GM18505 (cell line): ENCODE data around the gene KHDC4.

Experiments used
- ATAC-seq: cut with Tn5 transposase; IDR thresholded peaks from one replicate; pipeline ENCODE4 v1.9.1; 2021; ENCODE audit not compliant: unreplicated experiment
- POLR2A ChIP-seq: IDR thresholded peaks from 4 replicates; pipeline ENCODE4 v1.6.1; 2011; ENCODE audit warnings: borderline replicate concordance; ENCODE audit not compliant: insufficient read depth, insufficient read length; ENCODE audit errors: extremely low read depth

Gene KHDC4

GRCh38 chr1:155934097-155934935, at the start of gene KHDC4:
Gene KHDC4, minus strand, starts transcription at chr1:155934413. Its CDS starts 40 bp downstream, at chr1:155934373.
- peak; percentile 98 for TF ChIP-seq POLR2A
- ATAC-seq: peak; percentile 87

DNA sequence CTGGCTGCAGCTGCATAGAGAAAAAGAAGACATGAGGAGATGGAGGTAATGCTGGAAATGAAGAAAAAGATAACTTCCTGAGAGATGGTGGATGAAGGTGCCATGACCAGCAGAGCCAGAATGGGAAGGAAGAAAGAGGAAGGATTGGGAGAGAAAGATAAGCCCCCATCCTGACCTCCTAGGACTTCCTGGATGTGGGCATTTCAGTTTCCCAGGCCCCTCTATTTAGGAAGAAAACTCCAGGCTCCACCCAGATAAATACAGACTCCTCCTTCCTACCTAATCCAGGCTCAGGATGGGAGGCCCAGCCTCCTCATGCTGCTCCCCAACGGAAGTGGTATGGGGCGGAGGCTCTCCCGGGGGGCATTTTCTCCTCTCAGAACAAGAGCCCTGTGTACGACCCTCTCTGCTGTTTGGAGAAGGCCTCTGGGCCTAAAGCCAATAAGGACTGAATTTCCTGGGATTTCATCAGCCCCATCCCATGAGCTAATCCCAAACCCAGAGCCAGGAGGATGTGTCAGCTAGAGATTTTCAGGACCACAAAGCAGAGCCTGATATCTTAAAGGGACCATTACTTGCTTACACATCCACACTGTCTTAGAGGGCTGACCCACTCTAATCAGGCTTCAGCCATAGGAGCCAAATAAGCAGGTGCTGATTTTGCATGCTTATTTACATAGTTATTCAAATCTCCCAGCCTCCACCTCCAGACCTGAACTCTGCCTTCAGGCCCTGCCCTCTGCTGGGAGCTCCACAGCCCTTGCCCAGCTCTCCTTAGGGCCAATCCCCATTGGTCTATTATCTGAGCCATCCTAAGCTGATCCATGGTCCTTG, 49.2 kb upstream of the KHDC4 start:
- TF ChIP-seq POLR2A: peak; percentile 62
- ATAC-seq: no peak

GRCh38 chr1:155982106-155982505, 47.9 kb upstream of the KHDC4 start:
- ATAC-seq: no peak
- no peak for TF ChIP-seq POLR2A

- peak; percentile 55 for TF ChIP-seq POLR2A
- no peak for ATAC-seq
These were observed 47.3 kb upstream of the KHDC4 start for GRCh38 chr1:155981266-155982088.

- ATAC-seq: no peak
- TF ChIP-seq POLR2A: peak; percentile 46
These were observed 45.6 kb upstream of the KHDC4 start for GRCh38 chr1:155979597-155980343.

DNA sequence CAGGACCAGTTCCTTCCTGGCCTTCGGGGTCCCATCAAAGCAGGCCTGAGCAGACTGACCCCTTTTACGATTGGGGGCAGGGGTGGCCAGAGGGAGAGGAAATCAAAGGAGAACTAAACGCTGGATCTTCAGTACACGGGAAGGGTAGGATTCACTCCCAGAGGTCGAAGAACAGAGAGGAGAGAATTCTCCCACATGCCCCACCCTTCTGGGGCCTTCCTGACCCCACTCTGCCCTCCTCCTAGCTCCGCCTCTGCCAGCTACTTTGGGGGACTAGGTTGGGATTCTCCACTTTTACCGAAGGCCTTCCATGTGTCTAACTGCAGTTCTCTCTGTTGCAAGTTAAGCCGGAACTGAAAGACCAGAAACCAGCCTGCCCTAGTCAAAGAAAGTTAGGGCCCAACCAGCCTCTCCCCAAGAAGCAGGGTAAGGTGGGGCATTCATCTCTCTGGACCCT, 44.8 kb upstream of the KHDC4 start:
- peak; percentile 12 for TF ChIP-seq POLR2A
- no peak for ATAC-seq

DNA sequence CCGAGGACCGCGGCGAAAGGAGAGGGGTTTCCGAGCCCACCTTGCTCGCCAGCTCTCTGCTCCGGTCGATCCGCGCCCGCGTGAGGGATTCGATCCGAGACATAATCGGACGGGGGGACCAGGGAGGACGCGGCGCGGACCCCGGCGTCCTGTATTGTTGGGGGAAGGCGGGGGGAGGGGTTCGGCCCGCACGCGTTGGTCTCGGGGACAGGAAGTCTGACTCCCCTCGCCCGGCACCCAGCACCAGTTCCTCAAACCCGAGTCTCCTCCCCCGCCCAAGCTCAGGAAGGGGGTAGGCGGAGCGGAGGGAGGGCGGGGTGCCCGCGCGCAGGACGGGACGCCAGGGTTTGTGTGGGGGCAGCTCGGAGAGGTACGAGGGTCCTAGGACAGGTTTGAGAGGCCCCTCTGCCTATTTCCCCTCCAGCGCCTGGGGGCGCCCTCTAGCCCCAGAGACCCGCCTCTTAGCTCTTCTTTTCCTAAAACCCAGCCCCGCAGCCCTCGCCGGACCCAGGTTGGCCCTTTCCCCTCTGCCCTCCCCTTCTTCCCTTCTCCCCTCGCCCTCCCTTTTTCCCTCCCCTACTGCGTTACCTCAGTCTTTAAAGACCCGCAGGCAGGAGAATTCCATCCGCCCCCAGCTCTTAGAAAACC, 44.2 kb upstream of the KHDC4 start, which contains the start of gene ARHGEF2:
TSS of gene ARHGEF2 (minus strand) at position 223 of the 648 bp plus-strand sequence. CDS start at position 103, 120 bp downstream.
- peak; percentile 40 for ATAC-seq
- peak; percentile 85 for TF ChIP-seq POLR2A

DNA sequence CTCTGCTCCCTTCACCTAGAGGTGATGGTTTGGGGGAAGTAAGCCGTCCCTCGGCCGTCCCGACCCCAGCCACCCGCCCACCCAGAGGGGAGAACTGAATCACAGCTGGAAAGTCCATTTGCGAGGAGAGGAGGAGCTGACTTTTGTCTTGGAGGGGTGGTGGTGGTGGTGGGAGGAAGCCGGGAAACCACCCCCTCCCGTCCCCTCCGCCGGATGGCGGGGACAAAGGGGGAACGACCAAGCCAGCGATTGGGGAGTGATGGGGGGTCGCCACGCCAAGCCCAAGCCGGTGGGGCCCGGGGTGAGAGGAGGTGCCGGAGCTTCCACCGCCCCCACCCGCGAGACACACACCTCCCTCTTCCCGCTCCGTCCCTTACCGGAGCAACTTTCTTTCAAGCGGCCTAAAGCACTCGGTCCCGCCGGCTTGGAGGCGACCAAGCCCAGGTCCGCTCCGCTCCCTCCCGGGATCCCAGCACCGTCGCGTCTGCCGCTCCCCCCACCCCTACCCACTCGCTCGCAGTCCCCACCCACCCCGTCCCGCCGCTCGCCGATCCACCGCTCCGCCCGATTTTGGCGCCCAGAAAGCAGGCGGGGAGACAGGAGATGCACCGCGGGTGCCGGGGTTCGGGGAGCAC, 43.6 kb upstream of the KHDC4 start:
- peak; percentile 60 for TF ChIP-seq POLR2A
- ATAC-seq: no peak

DNA sequence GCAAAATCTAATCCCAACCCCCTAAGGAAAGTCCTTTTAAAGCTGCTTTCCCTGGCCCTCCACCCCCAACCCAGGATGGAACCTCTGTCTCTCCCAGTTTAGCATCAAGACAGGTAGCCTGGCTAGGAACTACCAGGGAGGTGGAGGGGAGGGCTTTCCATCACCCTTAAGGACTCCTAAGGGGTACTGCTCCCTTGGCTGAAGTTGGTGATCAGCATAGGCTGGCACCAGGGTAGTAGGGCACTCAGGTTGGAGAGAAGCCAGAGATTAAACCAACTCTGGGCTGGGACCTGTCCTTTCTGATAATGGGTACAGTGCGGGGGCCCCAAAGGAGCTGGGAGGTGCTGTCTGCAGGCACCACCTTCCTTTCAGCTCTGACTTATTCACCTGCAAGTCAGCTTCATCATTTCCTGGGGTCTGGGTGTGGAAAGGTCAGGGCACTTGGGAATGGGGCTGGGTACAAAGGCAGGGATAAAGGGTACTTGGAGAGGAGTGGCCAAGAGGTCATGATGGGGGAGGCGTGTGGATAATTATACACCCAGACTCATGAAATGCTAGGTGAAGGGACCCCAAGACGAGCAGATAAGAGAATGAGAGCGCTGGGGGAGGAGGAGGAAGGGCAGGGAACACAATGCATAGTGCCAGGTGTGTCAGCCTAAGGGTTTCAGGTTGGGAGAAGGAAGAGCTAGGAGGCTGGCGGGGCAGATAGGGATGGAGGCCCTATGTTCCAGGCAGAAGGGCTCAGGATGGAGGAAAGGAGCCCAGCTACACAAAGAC, 42.9 kb upstream of the KHDC4 start:
- ATAC-seq: no peak
- no peak for TF ChIP-seq POLR2A

DNA sequence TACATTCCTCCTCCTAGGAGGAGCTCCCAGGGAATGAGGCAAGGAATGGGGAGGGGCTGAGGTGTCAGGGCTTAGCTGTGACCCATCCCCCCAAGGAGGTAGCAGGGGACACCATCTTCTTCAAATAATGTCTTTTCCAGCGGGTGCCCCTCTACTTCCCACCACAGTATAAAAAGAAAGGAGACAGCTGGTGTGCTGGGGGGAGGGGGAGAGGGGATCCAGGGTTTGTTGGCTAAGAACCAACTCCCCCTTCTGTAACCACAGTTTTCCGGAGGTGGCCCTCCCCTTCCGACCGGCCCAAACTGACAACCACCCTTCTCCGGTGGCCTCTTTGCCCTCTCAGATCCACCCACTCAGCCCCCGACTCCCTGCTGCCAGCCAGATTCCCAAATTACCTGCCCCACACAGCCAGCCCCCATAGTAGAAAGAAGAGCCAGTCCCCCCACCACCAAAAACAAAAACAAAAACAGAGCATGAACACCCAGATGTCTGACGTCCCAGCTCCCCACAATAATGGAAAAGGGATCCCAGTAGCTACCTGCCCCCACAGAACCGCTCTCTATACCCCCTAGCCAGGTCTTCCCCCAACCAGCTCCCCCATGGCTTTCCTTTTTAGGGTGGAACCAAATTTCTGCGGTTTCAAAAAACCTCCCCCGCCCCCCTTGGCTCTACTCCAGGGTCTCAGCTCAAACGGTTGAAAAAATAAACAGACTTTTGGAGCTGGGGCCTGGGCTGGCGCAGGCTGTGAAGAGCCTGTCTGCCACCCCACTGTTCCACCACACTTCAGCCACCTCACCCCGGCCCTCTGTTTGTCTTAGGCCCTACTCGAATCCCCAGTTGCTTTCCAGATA, 42.1 kb upstream of the KHDC4 start:
- no peak for ATAC-seq

DNA sequence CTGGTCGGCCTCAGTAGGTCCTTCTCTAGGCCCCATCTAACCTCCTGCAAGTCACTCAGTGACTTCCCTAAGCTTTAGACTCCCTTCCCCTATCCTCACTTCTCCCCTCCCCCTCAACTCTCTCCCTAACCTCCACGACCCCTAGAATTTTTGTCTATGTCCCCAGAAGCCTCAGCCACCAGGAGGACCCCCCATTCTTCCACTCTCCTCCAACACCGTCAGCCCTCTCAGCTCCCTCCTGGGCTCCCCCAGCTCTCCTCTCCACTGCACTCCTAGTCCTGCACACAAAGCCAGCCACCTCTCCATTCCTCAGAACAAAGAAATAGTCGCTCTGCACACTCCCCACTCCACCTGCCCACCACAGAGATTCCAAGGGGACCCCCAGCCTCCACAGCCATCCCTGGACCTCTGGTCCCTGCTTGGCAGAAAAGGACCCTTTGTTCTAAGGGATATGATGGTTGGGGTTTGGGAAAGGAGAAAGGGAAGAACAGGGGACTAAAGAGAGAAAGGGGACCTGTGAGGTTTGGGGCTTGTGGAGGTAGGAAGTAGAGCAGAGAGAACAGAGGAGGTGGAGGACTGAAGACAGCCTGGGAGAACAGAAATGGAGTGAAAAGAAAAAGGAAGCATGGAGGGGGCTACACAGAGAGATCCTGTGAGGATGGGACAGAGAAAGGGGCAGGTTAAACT, 41.3 kb upstream of the KHDC4 start:
- no peak for ATAC-seq
- TF ChIP-seq POLR2A: no peak

More for the DNA sequence above, 42.1 kb upstream of the KHDC4 start:
- peak; percentile 45 for TF ChIP-seq POLR2A
